ENCODE results near the gene LYPD6B. TPM values are rescaled to one million over a fixed set of nuclear protein-coding genes. Genes with fewer than 3 reads are reported as not detected.

LYPD6B gene
- total and polyA plus RNA-seq, 4 donors, result 0.13 to 0.59 (median 0.14) TPM

- Histone ChIP-seq H3K4me3 (ENCODE audit: low read depth in 1 of 3, low read length in 3 of 3) (no peak overlapping the region), H3K9ac (ENCODE audit: low read depth in 1 of 2, low read length in 2 of 2) (no peak overlapping the region), H3K27me3 (ENCODE audit: control insufficient read depth in 4 of 4, insufficient read depth in 4 of 4, low read length in 3 of 4) (no peaks in the 10 kb centered on the region), H3K4me1 (ENCODE audit: control insufficient read depth in 4 of 4, insufficient read depth in 4 of 4, low read length in 3 of 4) (no peaks in the 10 kb centered on the region), H3K27ac (ENCODE audit: low read depth in 1 of 2, low read length in 2 of 2) (no peak overlapping the region), H3K36me3 (ENCODE audit: control insufficient read depth in 4 of 4, insufficient read depth in 3 of 4, low read depth in 1 of 4, low read length in 3 of 4) (no peaks in the 10 kb centered on the region), H3K9me3 (ENCODE audit: control insufficient read depth in 4 of 4, low read length in 3 of 4) (no peaks in the 10 kb centered on the region)
- TF ChIP-seq FOXA1 (IDR thresholded peaks at IDR 0.05) (no peak), RXRA (IDR thresholded peaks at IDR 0.05) (no peak), JUND (IDR thresholded peaks at IDR 0.05) (no peak), RAD21 (IDR thresholded peaks at IDR 0.05) (no peak), FOXA2 (IDR thresholded peaks at IDR 0.05) (no peak), GABPA (IDR thresholded peaks at IDR 0.05 in 1 of 2, conservative IDR thresholded peaks at IDR 0.05 in 1 of 2) (no peak)
- 92% methylated on average over 5 of the region's 5 CpGs for WGBS
- DNase-seq (ENCODE audit: low spot score), result no peak
Measured at GRCh38 chr2:149185942-149186490, 147.5 kb downstream of the LYPD6B start.

GRCh38 chr2:149187057-149187456 is 148.6 kb downstream of the LYPD6B start:
- DNase-seq (ENCODE audit: low spot score), result no peak
- Histone ChIP-seq H3K36me3 (ENCODE audit: control insufficient read depth in 4 of 4, insufficient read depth in 3 of 4, low read depth in 1 of 4, low read length in 3 of 4) (no peaks in the 10 kb centered on the region), H3K27ac (ENCODE audit: low read depth in 1 of 2, low read length in 2 of 2) (no peak overlapping the region), H3K4me3 (ENCODE audit: low read depth in 1 of 3, low read length in 3 of 3) (no peak overlapping the region), H3K9ac (ENCODE audit: low read depth in 1 of 2, low read length in 2 of 2) (no peak overlapping the region), H3K27me3 (ENCODE audit: control insufficient read depth in 4 of 4, insufficient read depth in 4 of 4, low read length in 3 of 4) (no peaks in the 10 kb centered on the region), H3K4me1 (ENCODE audit: control insufficient read depth in 4 of 4, insufficient read depth in 4 of 4, low read length in 3 of 4) (no peaks in the 10 kb centered on the region), H3K9me3 (ENCODE audit: control insufficient read depth in 4 of 4, low read length in 3 of 4) (no peaks in the 10 kb centered on the region)
- TF ChIP-seq FOXA1 (IDR thresholded peaks at IDR 0.05) (no peak), HNF4G (IDR thresholded peaks at IDR 0.05) (no peak), RXRA (IDR thresholded peaks at IDR 0.05) (no peak), CTCF (IDR thresholded peaks at IDR 0.05; ENCODE audit: low read depth, low read length, missing input control) (no peak), NR2F2 (IDR thresholded peaks at IDR 0.05) (no peak), FOXA2 (IDR thresholded peaks at IDR 0.05) (no peak), REST (IDR thresholded peaks at IDR 0.05) (no peak), SP1 (IDR thresholded peaks at IDR 0.05) (no peak), TAF1 (conservative IDR thresholded peaks at IDR 0.05) (no peak), HNF4A (conservative IDR thresholded peaks at IDR 0.05) (no peak), GABPA (IDR thresholded peaks at IDR 0.05 in 1 of 2, conservative IDR thresholded peaks at IDR 0.05 in 1 of 2) (no peak)

GRCh38 chr2:149188291-149188690 is 149.8 kb downstream of the LYPD6B start:
- TF ChIP-seq YY1 (IDR thresholded peaks at IDR 0.05) (no peak), NR2F2 (IDR thresholded peaks at IDR 0.05) (no peak), ZBTB33 (IDR thresholded peaks at IDR 0.05) (no peak), HNF4G (IDR thresholded peaks at IDR 0.05) (no peak), RXRA (IDR thresholded peaks at IDR 0.05) (no peak), FOXA2 (IDR thresholded peaks at IDR 0.05) (no peak), JUND (IDR thresholded peaks at IDR 0.05) (no peak), SP1 (IDR thresholded peaks at IDR 0.05) (no peak), HNF4A (conservative IDR thresholded peaks at IDR 0.05) (no peak), ATF3 (IDR thresholded peaks at IDR 0.05) (no peak), MAX (IDR thresholded peaks at IDR 0.05) (no peak)
- no peaks in the 10 kb centered on the region for H3K27me3 ChIP-seq (ENCODE audit: control insufficient read depth in 4 of 4, insufficient read depth in 4 of 4, low read length in 3 of 4)
- no peak overlapping the region for H3K4me3 ChIP-seq (ENCODE audit: low read depth in 1 of 3, low read length in 3 of 3)
- H3K36me3 ChIP-seq (ENCODE audit: control insufficient read depth in 4 of 4, insufficient read depth in 3 of 4, low read depth in 1 of 4, low read length in 3 of 4), result no peaks in the 10 kb centered on the region
- H3K27ac ChIP-seq (ENCODE audit: low read depth in 1 of 2, low read length in 2 of 2), result no peak overlapping the region
- no peak for DNase-seq (ENCODE audit: low spot score)
- no peaks in the 10 kb centered on the region for H3K4me1 ChIP-seq (ENCODE audit: control insufficient read depth in 4 of 4, insufficient read depth in 4 of 4, low read length in 3 of 4)
- 45% methylated on average over 1 of the region's 1 CpG for WGBS
- H3K9me3 ChIP-seq (ENCODE audit: control insufficient read depth in 4 of 4, low read length in 3 of 4), result no peaks in the 10 kb centered on the region
- no peak overlapping the region for H3K9ac ChIP-seq (ENCODE audit: low read depth in 1 of 2, low read length in 2 of 2)
